ENCODE data around the gene DIABLO.
"Not testable (repeated sequence)": the region's sequence is repeated elsewhere in the genome, so short reads cannot be mapped to it uniquely, and the experiment has no call there.

DIABLO gene

DNA sequence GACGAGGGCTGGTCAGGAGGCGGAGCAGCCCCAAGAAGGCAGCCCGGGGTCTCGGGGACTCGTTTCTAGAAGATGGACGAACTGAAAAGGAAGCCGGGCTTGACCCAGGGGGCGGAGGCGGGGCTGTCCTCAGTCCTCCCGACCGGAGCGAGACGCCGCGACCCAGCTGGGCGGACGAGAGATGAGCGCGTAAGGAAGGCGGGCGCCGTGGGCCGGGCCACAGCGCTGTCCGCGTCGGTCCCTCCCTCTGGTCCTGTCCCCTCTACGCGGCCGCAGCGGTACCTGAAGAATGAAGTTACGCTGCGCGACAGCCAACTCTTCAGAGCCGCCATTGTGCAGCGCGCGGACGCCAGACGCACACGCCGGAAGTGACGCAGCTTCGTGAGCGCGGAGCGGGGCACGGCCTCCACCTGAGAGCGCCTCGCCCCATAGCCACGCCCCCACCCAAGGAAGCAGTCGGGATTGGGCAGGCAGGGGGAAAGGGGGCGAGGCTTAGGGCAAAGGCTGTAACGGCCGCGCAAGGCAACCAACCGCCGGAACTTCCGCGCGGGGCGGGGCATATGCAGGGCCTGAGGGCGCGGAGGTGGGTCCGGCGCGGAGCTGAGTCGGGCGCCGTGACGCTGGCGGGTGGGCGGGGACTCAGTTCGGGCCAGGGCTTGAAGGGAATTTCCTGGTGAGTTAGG is at the start of gene DIABLO:
Gene DIABLO (minus strand): TSS at position 370 of the 683 bp plus-strand sequence. CDS start 38 bp downstream, at position 332.
- peak; percentile 91 for DNase-seq (ENCODE audit: low spot score)

- DNase-seq (ENCODE audit: low spot score), result no peak
These were observed 49.6 kb upstream of the DIABLO start for GRCh38 chr12:122275459-122275858.

DNA sequence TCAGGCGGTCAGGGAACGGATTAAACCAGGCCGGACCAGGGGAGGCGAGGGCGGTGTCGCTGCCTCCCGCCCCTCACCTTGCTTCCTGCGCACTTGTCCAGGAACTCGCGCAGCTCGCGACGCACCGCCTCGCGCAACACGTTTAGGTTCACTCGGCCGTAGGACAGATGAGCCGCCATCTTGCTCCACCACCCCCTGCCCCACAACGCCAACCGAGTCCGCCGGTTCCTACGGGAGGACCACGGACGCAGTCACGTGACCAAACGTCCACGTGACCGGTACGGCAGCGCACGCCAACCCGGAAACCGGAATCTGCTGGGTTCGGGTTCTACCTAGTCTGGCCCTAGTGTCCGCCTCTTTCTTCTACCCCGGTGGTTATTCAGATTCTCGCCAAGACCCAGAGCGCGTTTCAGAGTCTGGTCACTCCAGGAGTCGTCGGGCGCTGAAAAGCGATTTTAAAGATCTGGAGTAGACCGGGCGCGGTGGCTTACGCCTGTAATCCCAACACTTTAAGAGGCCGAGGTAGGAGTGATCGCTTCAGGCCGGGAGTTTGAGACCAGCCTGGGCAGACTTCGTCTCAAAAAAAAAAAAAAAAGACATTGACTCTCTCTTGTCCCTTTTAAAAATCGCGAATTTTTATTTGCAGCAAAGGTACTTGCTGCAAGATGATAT is 40.5 kb upstream of the DIABLO start, which contains the start of gene VPS33A:
Gene VPS33A (minus strand): TSS at position 265 of the 672 bp plus-strand sequence. CDS start 86 bp downstream, at position 179.
- peak; percentile 88 for DNase-seq (ENCODE audit: low spot score)

DNA sequence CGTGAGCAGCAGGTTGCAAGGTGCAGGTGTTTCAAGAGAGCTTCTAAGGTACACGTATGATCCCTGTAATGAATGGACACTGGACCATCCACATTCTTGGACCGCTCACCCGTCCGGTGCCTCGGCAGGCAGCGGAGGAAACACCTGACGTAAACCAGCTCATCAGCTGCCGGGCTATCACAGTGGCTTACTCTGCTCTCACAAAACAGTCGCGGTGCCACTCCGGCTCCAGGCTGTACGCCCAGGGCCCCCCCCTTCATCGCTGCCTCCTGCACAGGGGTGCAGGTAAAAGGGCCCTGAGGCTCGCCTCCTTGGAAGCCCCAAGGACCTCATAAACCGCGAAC is 40.0 kb upstream of the DIABLO start:
- DNase-seq (ENCODE audit: low spot score), result no peak

DNA sequence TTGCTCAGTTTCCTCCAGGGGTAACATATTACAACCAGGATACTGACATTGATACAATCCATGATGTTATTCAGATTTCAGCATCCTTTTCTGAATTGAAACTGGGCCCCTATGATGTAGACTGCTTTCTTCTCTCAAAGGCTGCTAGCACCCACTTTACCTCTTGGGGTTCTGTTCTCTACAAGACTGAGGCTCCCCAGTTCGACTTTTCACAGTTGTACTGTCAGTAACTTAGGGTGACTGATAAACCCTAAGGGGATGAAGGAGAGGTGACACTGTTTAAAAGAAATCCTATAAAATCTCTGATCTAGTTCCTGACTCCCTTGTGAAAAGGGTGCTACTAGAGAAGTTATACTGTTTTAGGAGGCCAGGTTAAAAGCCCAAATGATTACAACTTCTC is 39.6 kb upstream of the DIABLO start:
- DNase-seq (ENCODE audit: low spot score), result no peak

- not testable (repeated sequence) for DNase-seq (ENCODE audit: low spot score)
These were observed 34.9 kb upstream of the DIABLO start for GRCh38 chr12:122260735-122261134.

- not testable (repeated sequence) for DNase-seq (ENCODE audit: low spot score)
These were observed 33.1 kb upstream of the DIABLO start for GRCh38 chr12:122258939-122259338.

DNA sequence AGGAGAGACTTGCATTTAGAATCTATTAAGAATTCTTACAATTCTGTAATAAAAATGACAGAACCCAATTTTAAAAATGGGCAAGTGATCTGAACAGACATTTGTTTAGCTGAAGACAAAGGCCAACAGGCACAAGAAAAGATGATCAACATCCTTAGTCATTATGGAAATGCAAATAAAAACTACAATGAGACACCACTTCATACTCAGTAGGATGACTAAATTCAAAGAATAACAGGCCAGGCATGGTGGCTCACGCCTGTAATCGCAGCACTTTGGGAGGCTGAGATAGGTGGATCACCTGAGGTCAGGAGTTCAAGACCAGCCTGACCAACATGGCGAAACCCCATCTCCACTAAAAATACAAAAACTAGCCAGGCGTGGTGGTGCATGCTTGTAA is 32.6 kb upstream of the DIABLO start:
- DNase-seq (ENCODE audit: low spot score), result not testable (repeated sequence)

GRCh38 chr12:122250536-122250935 is 24.7 kb upstream of the DIABLO start:
- DNase-seq (ENCODE audit: low spot score), result no peak

DNA sequence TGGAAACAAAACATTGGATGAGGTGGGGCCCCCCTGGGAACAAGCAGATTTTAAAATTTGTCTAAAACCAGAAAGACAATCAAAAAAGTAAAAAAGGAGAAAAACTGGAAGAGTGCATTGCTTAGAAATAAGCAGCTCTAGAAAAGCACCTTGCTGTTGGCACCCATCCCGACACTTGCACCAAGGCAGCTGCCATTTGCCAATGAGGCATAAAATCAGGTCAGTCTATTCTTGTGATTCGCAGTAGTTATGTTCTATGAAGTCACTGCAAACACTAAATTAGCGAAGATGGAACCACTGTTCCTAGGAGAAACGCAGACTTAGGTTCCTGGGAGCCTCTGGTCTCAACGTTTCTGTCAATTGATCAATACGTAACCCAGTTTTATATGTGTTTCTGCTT is 24.2 kb upstream of the DIABLO start:
- DNase-seq (ENCODE audit: low spot score), result no peak

- DNase-seq (ENCODE audit: low spot score), result no peak
These were observed 19.7 kb upstream of the DIABLO start for GRCh38 chr12:122245553-122245952.

DNA sequence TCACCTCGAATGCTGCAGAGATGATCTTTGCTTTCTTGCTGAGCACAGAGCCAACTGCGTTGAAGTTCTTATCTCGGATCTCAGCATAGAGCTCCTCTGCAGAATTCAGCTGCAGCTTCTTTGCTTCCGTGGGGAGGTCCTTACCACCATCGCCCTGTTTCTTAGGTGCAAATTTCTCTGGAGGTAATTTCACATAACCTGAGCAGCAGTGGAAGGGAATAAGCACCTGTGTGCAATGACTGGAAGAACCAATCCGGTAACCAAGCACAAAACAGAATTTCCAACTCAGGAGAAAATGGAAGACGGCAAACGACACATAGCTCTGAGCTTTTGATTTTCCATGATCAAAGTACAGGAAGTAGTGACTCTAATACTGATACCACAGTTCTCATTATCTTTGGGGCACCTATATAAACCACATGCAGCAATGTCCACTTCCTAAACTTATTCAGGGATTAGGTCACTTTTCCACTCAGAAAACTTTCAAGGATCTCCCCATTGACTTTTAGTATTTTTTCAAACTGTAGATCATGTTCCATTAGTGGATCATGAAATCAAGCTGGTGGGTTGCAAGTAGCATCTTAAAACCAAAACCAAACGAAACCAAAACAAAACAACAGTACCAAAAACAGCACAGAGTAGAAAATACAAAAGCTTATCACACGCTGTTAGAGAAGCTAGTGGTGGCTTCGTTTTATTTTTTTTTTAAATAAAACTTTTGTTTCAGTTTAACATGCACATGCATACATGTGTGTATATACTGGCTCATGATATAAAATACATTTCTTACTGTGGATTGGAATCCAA is 18.9 kb upstream of the DIABLO start:
- no peak for DNase-seq (ENCODE audit: low spot score)

DNA sequence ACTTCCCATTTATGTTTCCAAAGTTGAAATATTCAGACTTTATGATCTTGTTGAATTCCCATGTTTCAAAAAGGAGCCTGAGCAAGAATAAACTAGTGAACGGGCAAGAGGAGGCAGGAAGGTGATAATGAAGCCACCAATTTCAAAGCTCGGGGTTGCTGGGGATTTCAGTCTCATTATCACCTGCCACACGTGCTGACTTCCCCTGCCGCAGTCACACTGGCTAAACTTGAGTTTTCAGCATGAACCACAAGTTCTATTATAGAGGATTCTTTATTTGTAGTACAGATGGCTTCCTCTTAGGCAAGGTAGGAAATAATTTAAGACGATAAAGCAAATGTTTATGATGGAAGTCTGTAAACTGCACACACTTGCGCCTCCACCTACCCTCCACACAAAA is 18.1 kb upstream of the DIABLO start:
- DNase-seq (ENCODE audit: low spot score), result no peak

GRCh38 chr12:122238861-122239260 is 13.0 kb upstream of the DIABLO start:
- DNase-seq (ENCODE audit: low spot score), result no peak

- no peak for DNase-seq (ENCODE audit: low spot score)
These were observed 9.9 kb upstream of the DIABLO start for GRCh38 chr12:122235741-122236140.

- no peak for DNase-seq (ENCODE audit: low spot score)
These were observed 6.8 kb upstream of the DIABLO start for GRCh38 chr12:122232691-122233090.

- DNase-seq (ENCODE audit: low spot score), result no peak
These were observed 4.9 kb upstream of the DIABLO start for GRCh38 chr12:122230798-122231197.

DNA sequence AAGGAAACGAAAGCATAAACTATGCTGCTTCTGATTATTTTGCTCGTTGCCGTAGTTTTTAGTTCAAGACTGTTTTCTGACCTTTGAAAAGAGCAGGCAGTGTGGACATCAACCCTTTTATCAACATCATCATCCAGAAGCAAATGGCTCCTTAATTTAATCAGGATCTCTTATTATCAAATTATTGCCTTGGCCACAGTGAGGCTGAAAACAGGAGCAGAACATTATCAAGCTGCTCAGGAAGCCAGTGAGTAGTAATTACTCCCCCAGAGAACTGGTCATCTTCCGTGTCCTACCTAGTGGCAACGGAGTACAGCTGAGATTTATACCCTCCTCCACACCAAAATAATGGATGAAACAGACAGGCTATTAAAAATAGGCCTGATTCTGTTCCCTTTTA is 2.2 kb upstream of the DIABLO start:
- no peak for DNase-seq (ENCODE audit: low spot score)

DNA sequence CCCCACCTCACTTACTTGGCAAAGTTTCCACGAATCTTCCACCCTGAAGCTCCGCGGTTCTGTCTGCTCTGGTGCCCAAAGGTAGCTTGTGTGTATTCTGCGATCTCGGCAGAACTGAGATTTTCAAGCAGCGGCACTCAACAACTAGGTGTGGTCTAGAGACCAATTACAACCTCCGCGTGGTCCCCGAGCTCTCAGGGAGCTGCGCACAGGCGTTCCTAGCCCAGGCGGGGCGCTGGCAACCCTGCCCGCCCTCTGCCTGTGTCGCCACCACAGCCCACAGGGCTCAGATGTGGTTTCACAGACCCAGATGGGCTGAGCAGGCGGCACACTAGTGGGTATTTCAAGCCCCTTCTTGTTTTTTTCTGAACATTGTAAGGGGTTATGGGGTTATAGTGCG is 1.5 kb upstream of the DIABLO start:
- no peak for DNase-seq (ENCODE audit: low spot score)

- DNase-seq (ENCODE audit: low spot score), result peak; percentile 81
These were observed 694 bp upstream of the DIABLO start for GRCh38 chr12:122226366-122227125.

DNA sequence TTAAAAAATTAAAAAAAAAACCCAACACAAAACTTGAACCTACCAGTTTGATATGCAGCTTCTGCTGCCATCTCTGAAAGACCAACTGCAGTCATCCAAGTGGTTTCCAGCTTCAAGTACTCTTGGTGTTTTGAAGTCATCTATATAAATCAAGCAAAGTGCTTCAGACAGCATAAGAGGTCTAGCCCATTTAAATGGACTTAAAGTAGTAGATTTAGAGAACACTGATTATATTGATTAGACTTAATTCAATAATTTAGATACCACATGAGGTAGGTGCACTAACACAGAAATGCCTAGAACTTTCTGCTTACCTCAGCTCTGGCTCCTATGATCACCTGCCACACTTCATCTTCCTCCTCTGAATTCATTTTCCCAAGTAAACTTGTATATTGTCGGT is 9.4 kb downstream of the DIABLO start:
- DNase-seq (ENCODE audit: low spot score), result no peak

GRCh38 chr12:122215771-122216170 is 10.1 kb downstream of the DIABLO start:
- DNase-seq (ENCODE audit: low spot score), result no peak

Measured in HuH-7 (cell line).